Bronchial epithelial cell (primary cell): ENCODE data around the gene RADIL. TPM values are rescaled to one million over a fixed set of nuclear protein-coding genes. Genes with fewer than 3 reads are reported as not detected.
A peak's percentile ranks its signal among the peaks of the same experiment; 100 is the strongest.
"Not testable (repeated sequence)": the region's sequence is repeated elsewhere in the genome, so short reads cannot be mapped to it uniquely, and the experiment has no call there.

Experiments used
- DNase-seq: peaks from one replicate; pipeline ENCODE4 v3.0.0-alpha.2; 2010; ENCODE audit warnings: low read depth
- FAIRE-seq: peaks from 2 replicates; lab custom pipeline; 2011; peaks lifted over from hg19 to GRCh38; lab: Jason Lieb, UNC
- H3K27me3 ChIP-seq: 2 replicates; pipeline ENCODE4 v1.5.1; 2011; ENCODE audit warnings: low read length; ENCODE audit not compliant: control insufficient read depth, insufficient read depth
- H3K36me3 ChIP-seq: 2 replicates; pipeline ENCODE4 v1.5.1; 2011; ENCODE audit warnings: low read length; ENCODE audit not compliant: control insufficient read depth, insufficient read depth
- H3K4me3 ChIP-seq: 2 replicates; pipeline ENCODE4 v1.5.1; 2011; ENCODE audit warnings: mild to moderate bottlenecking, low read depth, low read length, control low read depth
- total RNA-seq: library from RNA; depleted of rRNA; stranded (reverse); fragments of >200 nt; gene quantifications from 2 replicates; pipeline ENCODE4 v1.2.1, GENCODE V29; 2014
- TF ChIP-seq, protein P1 (sequence below): IDR thresholded peaks from 2 replicates; pipeline ENCODE4 v1.5.1; 2011; ENCODE audit warnings: mild to moderate bottlenecking, moderate library complexity, low read length, control low read depth, inconsistent platforms; ENCODE audit not compliant: insufficient read depth, severe bottlenecking

RADIL gene
- total RNA-seq, 1 donor from 2014 or later = under 0.01 TPM

DNA sequence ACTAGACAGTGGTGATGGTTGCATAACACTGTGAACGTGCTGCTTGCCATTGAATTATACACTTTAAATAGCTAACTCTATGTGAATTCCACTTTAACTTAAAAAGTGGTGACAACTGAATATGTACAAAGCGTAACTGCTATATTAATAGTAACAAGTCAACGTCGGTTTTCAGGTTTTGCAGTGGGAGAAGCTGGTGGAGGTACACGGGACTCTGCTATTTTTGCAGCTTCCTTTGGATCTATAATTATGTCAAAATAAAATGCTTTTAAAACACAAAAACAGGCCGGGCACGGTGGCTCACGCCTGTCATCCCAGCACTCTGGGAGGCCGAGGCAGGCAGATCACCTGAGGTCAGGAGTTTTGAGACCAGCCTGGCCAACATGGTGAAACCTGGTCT is 87.1 kb downstream of the RADIL start:
- FAIRE-seq = peak; percentile 99

DNA sequence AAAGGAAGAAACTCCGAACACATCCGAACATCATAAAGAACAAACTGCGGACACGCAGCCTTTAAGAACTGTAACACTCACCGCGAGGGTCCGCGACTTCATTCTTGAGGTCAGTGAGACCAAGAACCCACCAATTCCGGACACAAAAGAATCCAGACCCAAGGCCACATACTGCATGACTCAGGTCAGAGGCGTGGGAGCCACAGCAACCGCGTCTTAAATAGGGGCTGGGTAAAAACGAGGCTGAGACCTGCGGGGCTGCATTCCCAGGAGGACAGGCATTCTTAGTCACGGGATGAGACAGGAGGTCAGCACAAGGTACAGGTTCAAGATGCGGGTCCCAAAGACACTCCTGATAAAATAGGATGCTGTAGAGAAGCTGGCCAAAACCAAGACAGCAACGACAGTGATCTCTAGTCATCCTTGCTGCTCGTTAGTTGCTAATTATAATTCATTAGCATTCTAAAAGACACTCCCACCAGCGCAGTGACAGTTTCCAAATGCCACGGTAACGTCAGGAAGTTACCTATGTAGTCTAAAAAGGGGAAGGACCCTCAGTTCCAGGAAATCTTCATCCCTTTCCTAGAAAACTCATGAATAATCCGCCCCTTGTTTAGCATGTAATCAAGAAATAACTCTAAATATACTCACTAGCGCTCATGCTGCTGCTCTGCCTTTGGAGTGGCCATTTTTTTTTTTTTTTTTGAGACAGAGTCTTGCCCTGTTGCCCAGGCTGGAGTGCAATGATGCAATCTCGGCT is 88.7 kb downstream of the RADIL start:
- peaks cover 3% of the 10 kb centered on the region for H3K36me3 ChIP-seq
- H3K4me3 ChIP-seq = no peak overlapping the region
- H3K27me3 ChIP-seq = no peaks in the 10 kb centered on the region
- TF ChIP-seq, protein P1, sequence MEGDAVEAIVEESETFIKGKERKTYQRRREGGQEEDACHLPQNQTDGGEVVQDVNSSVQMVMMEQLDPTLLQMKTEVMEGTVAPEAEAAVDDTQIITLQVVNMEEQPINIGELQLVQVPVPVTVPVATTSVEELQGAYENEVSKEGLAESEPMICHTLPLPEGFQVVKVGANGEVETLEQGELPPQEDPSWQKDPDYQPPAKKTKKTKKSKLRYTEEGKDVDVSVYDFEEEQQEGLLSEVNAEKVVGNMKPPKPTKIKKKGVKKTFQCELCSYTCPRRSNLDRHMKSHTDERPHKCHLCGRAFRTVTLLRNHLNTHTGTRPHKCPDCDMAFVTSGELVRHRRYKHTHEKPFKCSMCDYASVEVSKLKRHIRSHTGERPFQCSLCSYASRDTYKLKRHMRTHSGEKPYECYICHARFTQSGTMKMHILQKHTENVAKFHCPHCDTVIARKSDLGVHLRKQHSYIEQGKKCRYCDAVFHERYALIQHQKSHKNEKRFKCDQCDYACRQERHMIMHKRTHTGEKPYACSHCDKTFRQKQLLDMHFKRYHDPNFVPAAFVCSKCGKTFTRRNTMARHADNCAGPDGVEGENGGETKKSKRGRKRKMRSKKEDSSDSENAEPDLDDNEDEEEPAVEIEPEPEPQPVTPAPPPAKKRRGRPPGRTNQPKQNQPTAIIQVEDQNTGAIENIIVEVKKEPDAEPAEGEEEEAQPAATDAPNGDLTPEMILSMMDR = no peak
- peak; percentile 22 for DNase-seq
- no peak for FAIRE-seq

More for the DNA sequence above, 87.1 kb downstream of the RADIL start:
- H3K4me3 ChIP-seq = no peak overlapping the region
- H3K27me3 ChIP-seq = no peaks in the 10 kb centered on the region
- no peak for DNase-seq
- no peaks in the 10 kb centered on the region for H3K36me3 ChIP-seq
- TF ChIP-seq, protein P1 = no peak

DNA sequence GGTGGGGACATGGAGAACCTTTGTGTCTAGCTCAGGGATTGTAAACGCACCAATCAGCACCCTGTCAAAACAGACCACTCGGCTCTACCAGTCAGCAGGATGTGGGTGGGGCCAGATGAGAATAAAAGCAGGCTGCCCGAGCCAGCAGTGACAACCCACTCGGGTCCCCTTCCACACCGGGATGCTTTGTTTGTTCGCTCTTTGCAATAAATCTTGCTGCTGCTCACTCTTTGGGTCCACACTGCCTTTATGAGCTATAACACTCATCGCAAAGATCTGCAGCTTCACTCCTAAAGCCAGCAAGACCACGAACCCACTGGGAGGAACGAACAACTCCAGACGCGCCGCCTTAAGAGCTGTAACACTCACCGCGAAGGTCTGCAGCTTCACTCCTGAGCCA is 89.3 kb downstream of the RADIL start:
- not testable (repeated sequence) for FAIRE-seq, H3K36me3 ChIP-seq, DNase-seq, H3K4me3 ChIP-seq, H3K27me3 ChIP-seq

DNA sequence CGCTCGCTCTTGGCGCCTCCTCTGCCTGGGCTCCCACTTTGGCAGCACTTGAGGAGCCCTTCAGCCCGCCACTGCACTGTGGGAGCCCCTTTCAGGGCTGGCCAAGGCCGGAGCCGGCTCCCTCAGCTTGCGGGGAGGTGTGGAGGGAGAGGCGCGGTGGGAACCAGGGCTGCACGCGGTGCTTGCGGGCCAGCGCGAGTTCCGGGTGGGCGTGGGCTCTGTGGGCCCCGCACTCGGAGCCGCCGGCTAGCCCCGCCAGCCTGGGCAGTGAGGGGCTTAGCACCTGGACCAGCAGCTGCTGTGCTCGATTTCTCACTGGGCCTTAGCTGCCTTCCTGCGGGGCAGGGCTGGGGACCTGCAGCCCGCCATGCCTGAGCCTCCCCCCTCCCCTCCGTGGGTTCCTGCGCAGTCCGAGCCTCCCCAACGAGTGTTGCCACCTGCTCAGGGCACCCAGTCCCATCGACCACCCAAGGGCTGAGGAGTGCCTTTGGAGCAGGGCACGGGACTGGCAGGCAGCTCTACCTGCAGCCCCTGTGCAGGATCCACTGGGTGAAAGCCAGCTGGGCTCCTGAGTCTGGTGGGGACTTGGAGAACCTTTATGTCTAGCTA is 90.0 kb downstream of the RADIL start:
- H3K4me3 ChIP-seq, H3K36me3 ChIP-seq, FAIRE-seq, H3K27me3 ChIP-seq, DNase-seq: not testable (repeated sequence)

DNA sequence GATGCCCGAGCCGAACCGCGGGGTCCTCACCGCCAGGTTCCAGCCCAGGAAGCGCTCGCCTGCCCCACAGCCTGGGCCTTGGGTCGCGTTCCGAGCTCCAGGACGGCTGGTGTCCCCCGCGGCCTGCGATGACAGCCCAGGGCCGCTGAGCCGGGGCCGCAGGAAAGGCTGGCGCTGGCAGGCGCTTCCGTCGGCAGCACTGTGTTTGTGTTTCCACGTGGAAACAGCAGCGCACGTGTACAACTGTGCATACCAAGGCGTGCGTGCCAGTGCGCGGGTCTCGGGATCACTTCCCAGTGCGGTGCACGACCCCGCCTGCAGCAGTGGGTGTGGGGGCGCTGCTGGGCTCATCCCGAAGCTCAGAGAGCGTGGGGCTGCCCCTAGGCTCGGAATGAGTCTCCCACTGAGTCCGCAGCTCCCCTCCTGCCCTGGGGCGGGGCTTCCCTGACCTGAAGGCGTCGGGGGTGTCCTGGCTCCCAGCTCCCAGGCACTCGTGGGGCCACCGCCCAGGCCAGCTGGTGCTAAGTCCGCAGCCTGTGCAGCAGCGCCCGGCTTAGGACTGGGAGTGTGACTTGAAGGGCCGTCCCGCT is 90.9 kb downstream of the RADIL start:
- FAIRE-seq (no peak), DNase-seq (no peak)
- peaks cover 11% of the 10 kb centered on the region for H3K36me3 ChIP-seq
- H3K27me3 ChIP-seq = no peaks in the 10 kb centered on the region
- peak overlapping the region; percentile 10 for H3K4me3 ChIP-seq
- TF ChIP-seq, protein P1 = no peak

GRCh38 chr7:4791738-4792536 is 91.6 kb downstream of the RADIL start:
- Histone ChIP-seq H3K36me3 (peaks cover 12% of the 10 kb centered on the region), H3K4me3 (peak overlapping the region; percentile 10), H3K27me3 (no peaks in the 10 kb centered on the region)
- TF ChIP-seq, protein P1 = peak; percentile 65
- FAIRE-seq (no peak), DNase-seq (peak; percentile 4)
